Muscle of back (tissue), 13 donors: Measurements from ENCODE around the gene ADGRA3. TPM values are rescaled to one million over a fixed set of nuclear protein-coding genes. Genes with fewer than 3 reads are reported as not detected.

Source experiments
- DNase-seq, 3 donors: peaks; one replicate each; pipeline versions ENCODE4 v3.0.0 to v3.0.0-alpha.2; 2013
- long read RNA-seq, 9 donors: transcript quantifications; one replicate each; lab custom pipeline, GENCODE V29; 2026
- polyA plus RNA-seq, 10 donors: library from polyadenylated mRNA; unstranded; fragments of 120-200 nt; gene quantifications; one replicate each; pipeline ENCODE4 v1.2.1, GENCODE V29; 2013; ENCODE audit not compliant: insufficient read length in 10 of 10

The ADGRA3 gene
- 10 to 100 TPM; 42.7 to 72.0 (median 55.0) TPM for polyA plus RNA-seq
- long read RNA-seq, donor 1, partial matches to known transcripts: 0 of 1 reads
- long read RNA-seq, donor 1, other reads (novel, unspliced or antisense): 0 of 1 reads
- long read RNA-seq, donor 2, full-length matches to known transcripts: 3 of 3 reads
- long read RNA-seq, donor 2, partial matches to known transcripts: 0 of 3 reads
- long read RNA-seq, donor 2, other reads (novel, unspliced or antisense): 0 of 3 reads
- long read RNA-seq, donor 3: 0 reads
- long read RNA-seq, donor 4, full-length matches to known transcripts: 4 of 4 reads
- long read RNA-seq, donor 4, partial matches to known transcripts: 0 of 4 reads
- long read RNA-seq, donor 4, other reads (novel, unspliced or antisense): 0 of 4 reads
- long read RNA-seq, donor 5, full-length matches to known transcripts: 9 of 9 reads
- long read RNA-seq, donor 5, partial matches to known transcripts: 0 of 9 reads
- long read RNA-seq, donor 5, other reads (novel, unspliced or antisense): 0 of 9 reads
- long read RNA-seq, donor 6, full-length matches to known transcripts: 6 of 6 reads
- long read RNA-seq, donor 6, partial matches to known transcripts: 0 of 6 reads
- long read RNA-seq, donor 6, other reads (novel, unspliced or antisense): 0 of 6 reads
- long read RNA-seq, donor 7, full-length matches to known transcripts: 9 of 9 reads
- long read RNA-seq, donor 7, partial matches to known transcripts: 0 of 9 reads
- long read RNA-seq, donor 7, other reads (novel, unspliced or antisense): 0 of 9 reads
- long read RNA-seq, donor 8, full-length matches to known transcripts: 1 of 1 reads
- long read RNA-seq, donor 8, partial matches to known transcripts: 0 of 1 reads
- long read RNA-seq, donor 8, other reads (novel, unspliced or antisense): 0 of 1 reads
- long read RNA-seq, donor 9: 0 reads

GRCh38 chr4:22515888-22516541, at the start of gene ADGRA3:
ADGRA3 (minus strand) TSS chr4:22516066; CDS start chr4:22515784, 282 bp downstream.
- DNase-seq: peak; percentile 67 to 89 (median 77)

GRCh38 chr4:22556495-22556894, 40.6 kb upstream of the ADGRA3 start:
- DNase-seq: no peak

- DNase-seq: no peak
These were observed 38.8 kb upstream of the ADGRA3 start for GRCh38 chr4:22554670-22555069.

- no peak for DNase-seq
These were observed 37.7 kb upstream of the ADGRA3 start for GRCh38 chr4:22553560-22553959.

- no peak for DNase-seq
These were observed 36.9 kb upstream of the ADGRA3 start for GRCh38 chr4:22552812-22553211.

- DNase-seq: no peak
These were observed 35.7 kb upstream of the ADGRA3 start for GRCh38 chr4:22551550-22551949.

GRCh38 chr4:22546299-22546698, 30.4 kb upstream of the ADGRA3 start:
- no peak for DNase-seq

- DNase-seq: peak in 1 of 3 donors; percentile 10
These were observed 23.4 kb upstream of the ADGRA3 start for GRCh38 chr4:22539251-22539650.

- DNase-seq: no peak
These were observed 22.0 kb upstream of the ADGRA3 start for GRCh38 chr4:22537864-22538263.

GRCh38 chr4:22534374-22534773, 18.5 kb upstream of the ADGRA3 start:
- DNase-seq: no peak

- DNase-seq: no peak
These were observed 17.0 kb upstream of the ADGRA3 start for GRCh38 chr4:22532896-22533295.

GRCh38 chr4:22532117-22532516, 16.3 kb upstream of the ADGRA3 start:
- peak in 1 of 3 donors; percentile 70 for DNase-seq

- DNase-seq: peak; percentile 34 to 81 (median 65)
These were observed 15.6 kb upstream of the ADGRA3 start for GRCh38 chr4:22531311-22532019.

GRCh38 chr4:22524895-22525294, 9.0 kb upstream of the ADGRA3 start:
- DNase-seq: no peak

GRCh38 chr4:22522706-22523501, 7.0 kb upstream of the ADGRA3 start:
- DNase-seq: no peak

GRCh38 chr4:22522206-22522605, 6.3 kb upstream of the ADGRA3 start:
- no peak for DNase-seq

GRCh38 chr4:22521240-22521639, 5.4 kb upstream of the ADGRA3 start:
- no peak for DNase-seq

- peak; percentile 70 to 92 (median 73) for DNase-seq
These were observed 550 bp downstream of the ADGRA3 start for GRCh38 chr4:22515145-22515887.

- DNase-seq: no peak
These were observed 1.4 kb downstream of the ADGRA3 start for GRCh38 chr4:22514481-22514880.

GRCh38 chr4:22514001-22514400, 1.9 kb downstream of the ADGRA3 start:
- peak in 1 of 3 donors; percentile 19 for DNase-seq
